IMR-90 (cell line): ENCODE measurements around the gene PEX5L. TPM values are rescaled to one million over a fixed set of nuclear protein-coding genes. Genes with fewer than 3 reads are reported as not detected.

ENCODE experiments used
- ATAC-seq: fragments of 200-7000 bp; cut with Tn5 transposase; 2 replicates; pipeline ENCODE4 v1.9.1; 2020; ENCODE audit warnings: low read depth, mild to moderate bottlenecking, moderate library complexity
- BruUV-seq: library from RNA; stranded (reverse); fragments of 400-500 nt; replicated peaks from 2 replicates; lab custom pipeline; 2021; lab: Mats Ljungman, UMichigan
- CTCF ChIA-PET: fragments of 300-600 bp; formaldehyde crosslinking; extraction: SDS; loops from one replicate; lab custom pipeline; 2021; ENCODE audit warnings: antibody characterized with exemption; lab: Yijun Ruan, JAX
- POLR2A ChIA-PET: fragments of 300-600 bp; sonication (Branson Sonifier 250); formaldehyde crosslinking; loops from one replicate; lab custom pipeline; 2022; ENCODE audit warnings: antibody characterized with exemption; ENCODE audit not compliant: unreplicated experiment; lab: Charles Lee
- DNase-seq: peaks from one replicate; pipeline ENCODE4 v3.0.0; 2013
- H2AFZ ChIP-seq: replicated peaks from 2 replicates; pipeline ENCODE3; 2013; ENCODE audit warnings: low read length, mild to moderate bottlenecking; ENCODE audit not compliant: poor library complexity
- H2AK5ac ChIP-seq: 2 replicates; pipeline ENCODE4 v1.6.1; 2013; ENCODE audit warnings: low read depth, low read length, inconsistent platforms
- H2AK9ac ChIP-seq: replicated peaks from 2 replicates; pipeline ENCODE3; 2013; ENCODE audit warnings: mild to moderate bottlenecking, low read depth, low read length, moderate library complexity; ENCODE audit not compliant: poor library complexity
- H2BK120ac ChIP-seq: 2 replicates; pipeline ENCODE4 v1.6.1; 2013; ENCODE audit warnings: low read depth, low read length, inconsistent platforms
- H2BK15ac ChIP-seq: 3 replicates; pipeline ENCODE4 v1.6.1; 2013; ENCODE audit warnings: low read depth, low read length, inconsistent platforms
- H2BK20ac ChIP-seq: 2 replicates; pipeline ENCODE4 v1.6.1; 2013; ENCODE audit warnings: low read depth, mild to moderate bottlenecking, inconsistent platforms, low read length, moderate library complexity
- H2BK5ac ChIP-seq: 2 replicates; pipeline ENCODE4 v1.6.1; 2013; ENCODE audit warnings: mild to moderate bottlenecking, low read depth, low read length, inconsistent platforms; ENCODE audit not compliant: poor library complexity, severe bottlenecking
- H3K14ac ChIP-seq: replicated peaks from 2 replicates; pipeline ENCODE4 v1.6.1; 2013; ENCODE audit warnings: low read depth, low read length, inconsistent platforms
- H3K18ac ChIP-seq: 2 replicates; pipeline ENCODE4 v1.6.1; 2013; ENCODE audit warnings: low read depth, low read length, control low read depth
- H3K23ac ChIP-seq: 2 replicates; pipeline ENCODE4 v1.6.1; 2013; ENCODE audit warnings: low read depth, low read length, inconsistent platforms
- H3K27ac ChIP-seq: 2 replicates; pipeline ENCODE4 v1.5.1; 2013; ENCODE audit warnings: mild to moderate bottlenecking, control low read depth, low read length; ENCODE audit not compliant: insufficient read depth
- H3K27me3 ChIP-seq: 2 replicates; pipeline ENCODE4 v1.6.1; 2013; ENCODE audit warnings: low read length; ENCODE audit not compliant: control insufficient read depth, insufficient read depth
- H3K36me3 ChIP-seq: 2 replicates; pipeline ENCODE4 v1.6.1; 2013; ENCODE audit warnings: low read length, mixed read lengths; ENCODE audit not compliant: control insufficient read depth, insufficient read depth
- H3K4ac ChIP-seq: 2 replicates; pipeline ENCODE4 v1.6.1; 2013; ENCODE audit warnings: low read depth, low read length, inconsistent platforms
- H3K4me1 ChIP-seq: 2 replicates; pipeline ENCODE4 v1.6.1; 2013; ENCODE audit warnings: low read length, mixed read lengths; ENCODE audit not compliant: control insufficient read depth, insufficient read depth
- H3K4me2 ChIP-seq: 2 replicates; pipeline ENCODE4 v1.6.1; 2013; ENCODE audit warnings: low read depth, mild to moderate bottlenecking, control low read depth, low read length, moderate library complexity
- H3K4me3 ChIP-seq: 2 replicates; pipeline ENCODE4 v1.5.1; 2013; ENCODE audit warnings: low read depth, mild to moderate bottlenecking, control low read depth, low read length, moderate library complexity; ENCODE audit not compliant: insufficient read depth
- H3K56ac ChIP-seq: 2 replicates; pipeline ENCODE4 v1.6.1; 2013; ENCODE audit warnings: low read length, inconsistent platforms; ENCODE audit not compliant: insufficient read depth; ENCODE audit errors: extremely low read depth
- H3K79me1 ChIP-seq, 2 experiments: 2 replicates each; pipeline ENCODE4 v1.6.1; 2013; ENCODE audit warnings: low read length in 2 of 2, inconsistent platforms in 1 of 2, low read depth in 1 of 2
- H3K9ac ChIP-seq: 2 replicates; pipeline ENCODE4 v1.6.1; 2013; ENCODE audit warnings: low read depth, low read length, control low read depth
- H3K9me1 ChIP-seq: 2 replicates; pipeline ENCODE4 v1.6.1; 2013; ENCODE audit warnings: low read length, inconsistent platforms; ENCODE audit not compliant: insufficient read depth
- H3K9me3 ChIP-seq: 2 replicates; pipeline ENCODE4 v1.6.1; 2013; ENCODE audit warnings: low read length; ENCODE audit not compliant: control insufficient read depth, insufficient read depth
- H4K20me1 ChIP-seq: 2 replicates; pipeline ENCODE4 v1.6.1; 2013; ENCODE audit warnings: low read length, inconsistent platforms; ENCODE audit not compliant: insufficient read depth
- H4K5ac ChIP-seq: 2 replicates; pipeline ENCODE4 v1.6.1; 2013; ENCODE audit warnings: mild to moderate bottlenecking, low read depth, low read length, control low read depth
- H4K8ac ChIP-seq, 2 experiments: 2 replicates each; pipeline ENCODE4 v1.6.1; 2013; ENCODE audit warnings: low read depth in 2 of 2, low read length in 2 of 2, control low read depth in 1 of 2, inconsistent platforms in 1 of 2
- H4K91ac ChIP-seq: 2 replicates; pipeline ENCODE4 v1.6.1; 2013; ENCODE audit warnings: low read depth, low read length, inconsistent platforms; ENCODE audit not compliant: insufficient read depth
- BHLHE40 ChIP-seq: fragments of 150-350 bp; IDR thresholded peaks from 2 replicates; pipeline ENCODE4 v1.6.1; 2016; ENCODE audit warnings: mild to moderate bottlenecking, low read depth, low read length
- CEBPB ChIP-seq: IDR thresholded peaks from 2 replicates; pipeline ENCODE4 v1.6.1; 2012; ENCODE audit warnings: low read depth, low read length, improper control_type of control experiment
- CHD1 ChIP-seq: IDR thresholded peaks from 2 replicates; pipeline ENCODE4 v1.6.1; 2012; ENCODE audit warnings: low read depth, low read length, improper control_type of control experiment
- CTCF ChIP-seq: conservative IDR thresholded peaks from 2 replicates; pipeline ENCODE4 v1.5.1; 2012; ENCODE audit warnings: mild to moderate bottlenecking, low read depth, low read length, improper control_type of control experiment
- FOS ChIP-seq: fragments of 150-350 bp; IDR thresholded peaks from 2 replicates; pipeline ENCODE4 v1.6.1; 2016; ENCODE audit warnings: low read depth, low read length
- MAFK ChIP-seq: IDR thresholded peaks from 2 replicates; pipeline ENCODE4 v1.6.1; 2012; ENCODE audit warnings: low read depth, low read length, improper control_type of control experiment
- MAZ ChIP-seq: IDR thresholded peaks from 2 replicates; pipeline ENCODE4 v1.6.1; 2012; ENCODE audit warnings: low read depth, mild to moderate bottlenecking, low read length, improper control_type of control experiment, moderate library complexity, borderline replicate concordance
- MXI1 ChIP-seq: IDR thresholded peaks from 2 replicates; pipeline ENCODE4 v1.6.1; 2012; ENCODE audit warnings: low read depth, mild to moderate bottlenecking, low read length, moderate library complexity, borderline replicate concordance
- NFE2L2 ChIP-seq: fragments of 150-350 bp; IDR thresholded peaks from 2 replicates; pipeline ENCODE4 v1.6.1; 2016; ENCODE audit warnings: low read depth, mild to moderate bottlenecking, low read length
- POLR2A ChIP-seq: IDR thresholded peaks from 2 replicates; pipeline ENCODE4 v1.6.1; 2012; ENCODE audit warnings: mild to moderate bottlenecking, low read depth, low read length
- RAD21 ChIP-seq: IDR thresholded peaks from 2 replicates; pipeline ENCODE4 v1.6.1; 2012; ENCODE audit warnings: low read length, improper control_type of control experiment
- RCOR1 ChIP-seq: IDR thresholded peaks from 2 replicates; pipeline ENCODE4 v1.6.1; 2012; ENCODE audit warnings: mild to moderate bottlenecking, low read length, improper control_type of control experiment; ENCODE audit not compliant: insufficient replicate concordance
- RFX5 ChIP-seq: IDR thresholded peaks from 2 replicates; pipeline ENCODE4 v1.8.0; 2012; ENCODE audit warnings: low read depth, mild to moderate bottlenecking, low read length, moderate library complexity
- SMC3 ChIP-seq: fragments of 150-350 bp; IDR thresholded peaks from 2 replicates; pipeline ENCODE4 v1.6.1; 2016; ENCODE audit warnings: low read depth, mild to moderate bottlenecking, antibody characterized with exemption, low read length, moderate library complexity
- dilution Hi-C: fragments of 300-500 bp; cut with HindIII; formaldehyde crosslinking; loops from one replicate; pipeline ENCODE4 v1.14.3; 2018; ENCODE audit warnings: low sequenced_read_pairs; ENCODE audit not compliant: unreplicated experiment
- in situ Hi-C: fragments of 300-500 bp; cut with MboI; formaldehyde crosslinking; loops from 3 replicates; pipeline ENCODE4 v1.14.3; 2019; ENCODE audit warnings: low sequenced_read_pairs, inconsistent platforms, mixed read lengths
- intact Hi-C: fragments of 100-400 bp; cut with micrococcal nuclease; formaldehyde crosslinking; loops from 2 replicates; pipeline ENCODE4 v1.10.0; 2022
- polyA plus RNA-seq, 3 experiments: library from polyadenylated mRNA; depleted of rRNA; stranded (reverse); fragments of >200 nt; gene quantifications; 2 replicates each; pipeline ENCODE4 v1.2.3, GENCODE V29; 2012; ENCODE audit warnings: low replicate concordance in 1 of 3
- total RNA-seq: library from RNA; depleted of rRNA; stranded (reverse); fragments of >200 nt; gene quantifications from 2 replicates; pipeline ENCODE4 v1.2.3, GENCODE V29; 2012
- TF ChIP-seq, protein P1 (sequence below): fragments of 150-350 bp; IDR thresholded peaks from 2 replicates; pipeline ENCODE4 v1.6.1; 2016; ENCODE audit warnings: low read depth, mild to moderate bottlenecking, low read length, moderate library complexity, borderline replicate concordance

The PEX5L gene
- total and polyA plus RNA-seq, 2 of the 4 experiments (the other 2 are of a cell fraction): not detected

- POLR2A ChIA-PET: no interaction called here
These were observed 22.6 kb upstream of the PEX5L start for GRCh38 chr3:180059356-180059755.

More at GRCh38 chr3:180059356-180059755, 22.6 kb upstream of the PEX5L start:
- Histone ChIP-seq H2BK20ac (no peak overlapping the region), H3K18ac (no peak overlapping the region), H2BK120ac (no peak overlapping the region), H2BK15ac (no peak overlapping the region), H3K9me1 (no peaks in the 10 kb centered on the region), H2AK5ac (no peak overlapping the region), H3K27ac (no peak overlapping the region), H3K9ac (no peak overlapping the region), H3K23ac (no peak overlapping the region), H4K20me1 (no peaks in the 10 kb centered on the region), H3K4me3 (no peak overlapping the region), H3K14ac (no peak overlapping the region), H2AFZ (no peak overlapping the region), H3K9me3 (no peaks in the 10 kb centered on the region; the same call in 1 of the 2 replicates), H2BK5ac (no peak overlapping the region), H4K8ac (no peak overlapping the region), H3K4me2 (no peak overlapping the region), H2AK9ac (no peak overlapping the region), H4K5ac (no peak overlapping the region), H3K4ac (no peak overlapping the region), H4K91ac (no peak overlapping the region), H3K56ac (no peak overlapping the region), H3K36me3 (no peaks in the 10 kb centered on the region), H3K79me1 (no peaks in the 10 kb centered on the region), H3K27me3 (no peaks in the 10 kb centered on the region), H3K4me1 (no peaks in the 10 kb centered on the region)
- CTCF ChIA-PET: no interaction called here
- in situ Hi-C loops: no loop called here
- ATAC-seq: no peak
- intact Hi-C loops: no loop called here
- BruUV-seq: no TSS peak
- dilution Hi-C loops: no loop called here
- no peak for TF ChIP-seq CEBPB
- TF ChIP-seq, protein P1, sequence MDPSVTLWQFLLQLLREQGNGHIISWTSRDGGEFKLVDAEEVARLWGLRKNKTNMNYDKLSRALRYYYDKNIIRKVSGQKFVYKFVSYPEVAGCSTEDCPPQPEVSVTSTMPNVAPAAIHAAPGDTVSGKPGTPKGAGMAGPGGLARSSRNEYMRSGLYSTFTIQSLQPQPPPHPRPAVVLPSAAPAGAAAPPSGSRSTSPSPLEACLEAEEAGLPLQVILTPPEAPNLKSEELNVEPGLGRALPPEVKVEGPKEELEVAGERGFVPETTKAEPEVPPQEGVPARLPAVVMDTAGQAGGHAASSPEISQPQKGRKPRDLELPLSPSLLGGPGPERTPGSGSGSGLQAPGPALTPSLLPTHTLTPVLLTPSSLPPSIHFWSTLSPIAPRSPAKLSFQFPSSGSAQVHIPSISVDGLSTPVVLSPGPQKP: no peak
- no peak for TF ChIP-seq RCOR1
- no peak for TF ChIP-seq CHD1
- no peak for TF ChIP-seq RAD21
- no peak for TF ChIP-seq POLR2A
- TF ChIP-seq MAFK: no peak
- TF ChIP-seq BHLHE40: no peak
- TF ChIP-seq NFE2L2: no peak
- no peak for TF ChIP-seq RFX5
- no peak for TF ChIP-seq SMC3
- TF ChIP-seq CTCF: no peak
- TF ChIP-seq MXI1: no peak
- TF ChIP-seq FOS: no peak
- no peak for TF ChIP-seq MAZ
- peak; percentile 3 for DNase-seq
